ENCODE data around the gene SMIM1.

SMIM1 gene

DNA sequence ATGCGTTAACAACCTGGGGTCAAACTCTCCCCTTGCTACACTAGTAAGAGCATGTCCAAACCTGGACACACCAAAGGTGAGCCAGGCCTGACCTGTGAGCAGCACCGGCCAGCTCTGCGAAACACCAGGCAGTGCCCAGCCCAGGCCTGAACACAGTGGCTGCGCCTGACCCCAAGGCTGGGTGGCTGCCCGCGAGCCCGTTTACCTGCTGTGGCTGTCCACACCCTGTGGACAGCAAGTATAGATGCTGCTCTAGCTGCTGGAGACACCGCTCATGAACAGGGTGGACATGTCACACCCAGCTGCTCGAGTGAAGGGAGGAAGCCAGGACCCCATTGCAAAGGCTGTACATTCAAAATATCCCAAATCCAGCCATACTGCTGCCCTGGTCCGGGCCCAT, 27.9 kb upstream of the SMIM1 start:
- Mint-ChIP-seq H3K36me3 (ENCODE audit: low read depth) (peaks cover 23% of the 10 kb centered on the region), H3K9me3 (no peaks in the 10 kb centered on the region), H3K4me3 (peak overlapping the region; percentile 90), H3K27ac (no peak overlapping the region), H3K27me3 (ENCODE audit: low read depth, poor library complexity) (no peaks in the 10 kb centered on the region), H3K4me1 (peaks cover 29% of the 10 kb centered on the region)
- DNase-seq: no peak
- no peak for TF ChIP-seq CTCF (IDR thresholded peaks at IDR 0.05)

DNA sequence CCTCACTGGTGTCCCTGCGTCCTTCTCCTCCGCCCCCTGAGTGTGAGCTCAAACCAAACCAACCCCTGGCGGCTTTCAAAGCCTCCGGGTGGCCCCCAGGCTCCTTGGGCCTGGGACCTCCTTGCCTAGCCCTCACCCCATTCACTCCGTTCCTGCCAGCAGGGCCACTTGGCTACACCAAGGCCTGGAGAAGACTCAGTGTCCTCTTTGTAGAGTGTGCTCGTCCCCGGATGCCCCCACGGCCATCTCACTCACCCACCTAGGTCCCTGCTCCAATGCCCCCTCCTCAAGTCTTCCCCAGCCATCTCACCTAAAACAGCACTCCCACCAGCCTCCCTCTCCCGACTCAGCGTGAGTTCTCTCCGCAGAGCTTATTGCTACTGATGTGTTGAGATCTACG, 27.5 kb upstream of the SMIM1 start:
- Mint-ChIP-seq H3K36me3 (ENCODE audit: low read depth) (peaks cover 23% of the 10 kb centered on the region), H3K4me3 (peak overlapping the region; percentile 90), H3K27ac (peak overlapping the region; percentile 83), H3K27me3 (ENCODE audit: low read depth, poor library complexity) (no peaks in the 10 kb centered on the region), H3K9me3 (no peaks in the 10 kb centered on the region), H3K4me1 (peaks cover 30% of the 10 kb centered on the region)
- DNase-seq: no peak
- no peak for TF ChIP-seq CTCF (IDR thresholded peaks at IDR 0.05)

- DNase-seq: no peak
- Mint-ChIP-seq H3K36me3 (ENCODE audit: low read depth) (peaks cover 23% of the 10 kb centered on the region), H3K9me3 (no peaks in the 10 kb centered on the region), H3K27me3 (ENCODE audit: low read depth, poor library complexity) (peaks cover under 1% of the 10 kb centered on the region), H3K27ac (peak overlapping the region; percentile 83), H3K4me3 (peak overlapping the region; percentile 90), H3K4me1 (peaks cover 36% of the 10 kb centered on the region)
- TF ChIP-seq CTCF (IDR thresholded peaks at IDR 0.05): no peak
Observed at GRCh38 chr1:3745590-3746381, 26.8 kb upstream of the SMIM1 start.

DNA sequence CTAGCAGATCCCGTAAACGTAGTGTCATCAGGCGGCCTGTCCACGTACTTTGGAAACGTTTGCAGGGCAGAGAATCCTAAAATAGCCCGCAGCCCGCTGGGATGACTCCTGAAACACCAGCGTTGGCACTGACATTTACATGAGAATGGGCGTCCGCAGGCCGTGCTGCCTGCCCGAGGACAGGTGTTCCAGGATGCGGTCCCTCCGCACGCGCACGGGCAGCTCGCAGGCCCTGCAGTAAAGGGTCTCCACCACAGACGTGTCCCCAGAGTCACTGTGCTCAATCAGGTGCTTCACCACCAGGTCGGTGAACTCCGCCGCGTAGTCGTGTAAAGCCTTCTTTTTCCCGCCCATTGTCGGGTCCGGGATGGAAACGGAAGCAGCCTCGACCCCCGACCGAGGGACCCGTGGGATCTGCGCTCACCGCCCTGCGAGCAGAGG, 26.1 kb upstream of the SMIM1 start:
- no peaks in the 10 kb centered on the region for H3K9me3 Mint-ChIP-seq
- H3K36me3 Mint-ChIP-seq (ENCODE audit: low read depth): peaks cover 20% of the 10 kb centered on the region
- peaks cover 42% of the 10 kb centered on the region for H3K4me1 Mint-ChIP-seq
- no peak overlapping the region for H3K27ac Mint-ChIP-seq
- peak overlapping the region; percentile 90 for H3K4me3 Mint-ChIP-seq
- peaks cover 7% of the 10 kb centered on the region for H3K27me3 Mint-ChIP-seq (ENCODE audit: low read depth, poor library complexity)
- no peak for TF ChIP-seq CTCF (IDR thresholded peaks at IDR 0.05)
- DNase-seq: peak; percentile 25

DNA sequence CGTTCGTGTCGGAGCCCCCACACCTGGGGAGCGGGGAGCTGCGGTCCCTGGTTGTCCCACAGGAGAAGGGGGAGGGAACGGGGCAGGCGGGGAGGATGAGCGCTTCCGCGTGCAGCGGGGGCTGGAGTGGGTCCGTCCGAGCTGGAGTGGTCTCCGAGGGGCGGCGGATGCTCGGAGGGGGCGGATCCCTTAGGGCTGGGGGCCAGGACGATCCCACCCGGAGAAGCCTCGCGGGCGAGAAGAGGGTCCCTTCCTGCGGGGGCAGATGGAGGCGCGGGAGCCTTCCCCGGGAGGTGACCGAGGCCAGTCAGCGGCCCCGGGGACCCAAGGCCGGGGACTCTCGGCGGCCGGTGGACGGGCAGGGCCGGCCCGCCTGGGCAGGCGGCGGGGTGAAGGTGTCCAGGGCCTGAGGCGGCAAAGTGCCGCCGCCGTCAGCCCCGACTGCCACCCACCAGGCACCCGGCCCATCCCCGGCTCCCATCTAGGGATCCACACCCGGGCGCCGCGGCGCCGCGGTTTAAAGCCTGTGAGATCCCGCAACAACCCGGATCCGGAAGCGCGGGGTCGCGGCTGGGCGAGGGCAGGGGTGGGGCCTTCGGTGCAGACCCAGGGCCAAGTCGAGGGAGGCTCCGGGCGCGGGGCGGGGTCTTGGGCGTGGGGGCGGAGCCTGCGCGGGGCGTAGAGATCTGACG, 25.6 kb upstream of the SMIM1 start:
- Mint-ChIP-seq H3K4me3 (peak overlapping the region; percentile 90), H3K9me3 (no peaks in the 10 kb centered on the region), H3K27ac (no peak overlapping the region), H3K36me3 (ENCODE audit: low read depth) (peaks cover 15% of the 10 kb centered on the region), H3K4me1 (peaks cover 42% of the 10 kb centered on the region), H3K27me3 (ENCODE audit: low read depth, poor library complexity) (peaks cover 12% of the 10 kb centered on the region)
- TF ChIP-seq CTCF (IDR thresholded peaks at IDR 0.05): no peak
- peak; percentile 94 for DNase-seq

Measured in nephron progenitor cell (in vitro differentiated cells).